Measurements from ENCODE around the gene EQTN.

DNA sequence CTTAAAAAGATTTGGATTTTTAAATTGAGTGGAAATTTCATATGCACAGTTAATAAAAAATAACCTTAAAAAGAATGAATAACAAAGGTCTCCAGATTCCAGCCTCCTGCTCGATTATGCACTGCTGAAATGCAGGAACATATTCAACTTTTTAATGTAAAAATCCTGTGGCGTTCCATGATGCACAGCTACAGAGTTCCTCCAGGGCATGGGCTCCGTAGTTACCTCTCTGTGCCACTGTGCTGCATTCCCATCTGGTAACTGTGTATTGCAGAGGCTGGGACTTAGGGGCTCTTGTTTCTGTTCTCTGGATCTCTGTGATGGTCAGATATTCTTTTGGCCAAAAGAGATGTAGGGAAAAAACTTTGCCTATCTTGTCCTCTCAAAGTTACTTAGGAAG lies 31.5 kb upstream of the EQTN start:
- TF ChIP-seq, protein P1, sequence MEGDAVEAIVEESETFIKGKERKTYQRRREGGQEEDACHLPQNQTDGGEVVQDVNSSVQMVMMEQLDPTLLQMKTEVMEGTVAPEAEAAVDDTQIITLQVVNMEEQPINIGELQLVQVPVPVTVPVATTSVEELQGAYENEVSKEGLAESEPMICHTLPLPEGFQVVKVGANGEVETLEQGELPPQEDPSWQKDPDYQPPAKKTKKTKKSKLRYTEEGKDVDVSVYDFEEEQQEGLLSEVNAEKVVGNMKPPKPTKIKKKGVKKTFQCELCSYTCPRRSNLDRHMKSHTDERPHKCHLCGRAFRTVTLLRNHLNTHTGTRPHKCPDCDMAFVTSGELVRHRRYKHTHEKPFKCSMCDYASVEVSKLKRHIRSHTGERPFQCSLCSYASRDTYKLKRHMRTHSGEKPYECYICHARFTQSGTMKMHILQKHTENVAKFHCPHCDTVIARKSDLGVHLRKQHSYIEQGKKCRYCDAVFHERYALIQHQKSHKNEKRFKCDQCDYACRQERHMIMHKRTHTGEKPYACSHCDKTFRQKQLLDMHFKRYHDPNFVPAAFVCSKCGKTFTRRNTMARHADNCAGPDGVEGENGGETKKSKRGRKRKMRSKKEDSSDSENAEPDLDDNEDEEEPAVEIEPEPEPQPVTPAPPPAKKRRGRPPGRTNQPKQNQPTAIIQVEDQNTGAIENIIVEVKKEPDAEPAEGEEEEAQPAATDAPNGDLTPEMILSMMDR (IDR thresholded peaks at IDR 0.05; ENCODE audit: low read length), result no peak
- TF ChIP-seq EZH2 (optimal IDR thresholded peaks at IDR 0.05; ENCODE audit: low read depth, low read length) (no peak), EZH2phosphoT487 (IDR thresholded peaks at IDR 0.05; ENCODE audit: low read length) (no peak)

Measured in MM.1S (cell line).